HUES48 (cell line): ENCODE measurements around the gene IFNL2.

Experiments
- H3K27ac ChIP-seq: one replicate; pipeline ENCODE4 v1.7.0; 2013; ENCODE audit warnings: low read depth, low read length, inconsistent platforms
- H3K27me3 ChIP-seq: 2 replicates; pipeline ENCODE4 v1.6.1; 2013; ENCODE audit warnings: mild to moderate bottlenecking, low read length; ENCODE audit not compliant: control insufficient read depth, insufficient read depth
- H3K36me3 ChIP-seq: 2 replicates; pipeline ENCODE4 v1.6.1; 2013; ENCODE audit warnings: low read length; ENCODE audit not compliant: control insufficient read depth, insufficient read depth
- H3K4me1 ChIP-seq: 2 replicates; pipeline ENCODE4 v1.6.1; 2013; ENCODE audit warnings: mild to moderate bottlenecking, low read length; ENCODE audit not compliant: control insufficient read depth, insufficient read depth
- H3K4me3 ChIP-seq: 2 replicates; pipeline ENCODE4 v1.5.1; 2013; ENCODE audit warnings: mild to moderate bottlenecking, low read depth, low read length
- H3K9ac ChIP-seq: 2 replicates; pipeline ENCODE4 v1.6.1; 2013; ENCODE audit warnings: mild to moderate bottlenecking, low read depth, low read length, moderate library complexity
- H3K9me3 ChIP-seq: 2 replicates; pipeline ENCODE4 v1.6.1; 2013; ENCODE audit warnings: low read length; ENCODE audit not compliant: control insufficient read depth, insufficient read depth

Gene IFNL2

GRCh38 chr19:39299404-39299803, 31.2 kb downstream of the IFNL2 start:
- no peak overlapping the region for H3K9ac ChIP-seq
- no peak overlapping the region for H3K27ac ChIP-seq
- no peaks in the 10 kb centered on the region for H3K36me3 ChIP-seq
- peaks cover 5% of the 10 kb centered on the region for H3K27me3 ChIP-seq
- no peaks in the 10 kb centered on the region for H3K9me3 ChIP-seq
- peaks cover 7% of the 10 kb centered on the region for H3K4me1 ChIP-seq
- H3K4me3 ChIP-seq = no peak overlapping the region

- no peaks in the 10 kb centered on the region for H3K36me3 ChIP-seq
- peaks cover 8% of the 10 kb centered on the region for H3K4me1 ChIP-seq
- H3K9ac ChIP-seq = no peak overlapping the region
- no peaks in the 10 kb centered on the region for H3K9me3 ChIP-seq
- no peak overlapping the region for H3K4me3 ChIP-seq
- no peak overlapping the region for H3K27ac ChIP-seq
- peaks cover 8% of the 10 kb centered on the region for H3K27me3 ChIP-seq
Observed at GRCh38 chr19:39299832-39300231, 31.6 kb downstream of the IFNL2 start.

GRCh38 chr19:39301021-39301420, 32.8 kb downstream of the IFNL2 start:
- Histone ChIP-seq H3K4me3 (no peak overlapping the region), H3K9me3 (no peaks in the 10 kb centered on the region), H3K9ac (no peak overlapping the region), H3K27ac (no peak overlapping the region), H3K27me3 (peaks cover 20% of the 10 kb centered on the region), H3K4me1 (peaks cover 12% of the 10 kb centered on the region), H3K36me3 (no peaks in the 10 kb centered on the region)

- no peak overlapping the region for H3K27ac ChIP-seq
- no peaks in the 10 kb centered on the region for H3K9me3 ChIP-seq
- H3K27me3 ChIP-seq = peaks cover 25% of the 10 kb centered on the region
- no peaks in the 10 kb centered on the region for H3K36me3 ChIP-seq
- no peak overlapping the region for H3K4me3 ChIP-seq
- H3K4me1 ChIP-seq = peaks cover 16% of the 10 kb centered on the region
- H3K9ac ChIP-seq = no peak overlapping the region
Observed at GRCh38 chr19:39301562-39301961, 33.4 kb downstream of the IFNL2 start.

- no peak overlapping the region for H3K9ac ChIP-seq
- no peak overlapping the region for H3K4me3 ChIP-seq
- no peaks in the 10 kb centered on the region for H3K36me3 ChIP-seq
- no peak overlapping the region for H3K27ac ChIP-seq
- H3K27me3 ChIP-seq = peaks cover 40% of the 10 kb centered on the region
- peaks cover 22% of the 10 kb centered on the region for H3K4me1 ChIP-seq
- no peaks in the 10 kb centered on the region for H3K9me3 ChIP-seq
Observed at GRCh38 chr19:39303373-39304184, 35.4 kb downstream of the IFNL2 start.

GRCh38 chr19:39304185-39304513, 36.0 kb downstream of the IFNL2 start:
- no peak overlapping the region for H3K9ac ChIP-seq
- no peak overlapping the region for H3K4me3 ChIP-seq
- peaks cover 40% of the 10 kb centered on the region for H3K27me3 ChIP-seq
- H3K36me3 ChIP-seq = no peaks in the 10 kb centered on the region
- no peak overlapping the region for H3K27ac ChIP-seq
- H3K9me3 ChIP-seq = no peaks in the 10 kb centered on the region
- H3K4me1 ChIP-seq = peaks cover 24% of the 10 kb centered on the region

GRCh38 chr19:39304701-39305571, 36.7 kb downstream of the IFNL2 start:
- no peak overlapping the region for H3K9ac ChIP-seq
- H3K4me1 ChIP-seq = peaks cover 24% of the 10 kb centered on the region
- no peaks in the 10 kb centered on the region for H3K36me3 ChIP-seq
- H3K4me3 ChIP-seq = no peak overlapping the region
- H3K27ac ChIP-seq = no peak overlapping the region
- H3K9me3 ChIP-seq = no peaks in the 10 kb centered on the region
- H3K27me3 ChIP-seq = peaks cover 40% of the 10 kb centered on the region

GRCh38 chr19:39306075-39306474, 37.9 kb downstream of the IFNL2 start:
- Histone ChIP-seq H3K9me3 (no peaks in the 10 kb centered on the region), H3K4me1 (peaks cover 24% of the 10 kb centered on the region), H3K4me3 (no peak overlapping the region), H3K27me3 (peaks cover 40% of the 10 kb centered on the region), H3K27ac (no peak overlapping the region), H3K36me3 (no peaks in the 10 kb centered on the region), H3K9ac (no peak overlapping the region)

- Histone ChIP-seq H3K27ac (no peak overlapping the region), H3K4me1 (peaks cover 24% of the 10 kb centered on the region), H3K27me3 (peaks cover 40% of the 10 kb centered on the region), H3K9me3 (no peaks in the 10 kb centered on the region), H3K4me3 (peak overlapping the region; percentile 73), H3K9ac (no peak overlapping the region), H3K36me3 (no peaks in the 10 kb centered on the region; the same call in 1 of the 2 replicates)
Observed at GRCh38 chr19:39307046-39307821, 39.0 kb downstream of the IFNL2 start.

GRCh38 chr19:39307822-39308530, 39.8 kb downstream of the IFNL2 start:
- Histone ChIP-seq H3K9ac (no peak overlapping the region), H3K4me1 (peaks cover 24% of the 10 kb centered on the region), H3K27me3 (peaks cover 40% of the 10 kb centered on the region), H3K36me3 (no peaks in the 10 kb centered on the region; the same call in 1 of the 2 replicates), H3K9me3 (no peaks in the 10 kb centered on the region), H3K27ac (no peak overlapping the region), H3K4me3 (peak overlapping the region; percentile 73)
